ENCODE data around the gene REL.

- no peak for TF ChIP-seq CTCF (IDR thresholded peaks at IDR 0.05)
- TF ChIP-seq POLR2A (IDR thresholded peaks at IDR 0.05): no peak
These were observed 42.9 kb upstream of the REL start for GRCh38 chr2:60838481-60838880.
